MM.1S (cell line): ENCODE measurements around the gene IRF8.

ENCODE experiments used
- CTCF ChIP-seq: fragments of 300-600 bp; sonication (generic); IDR thresholded peaks from 2 replicates; pipeline ENCODE4 v1.5.1; 2016; ENCODE audit warnings: antibody characterized with exemption, low read length, mixed read lengths
- EZH2 ChIP-seq: fragments of 300-600 bp; sonication (generic); optimal IDR thresholded peaks from 2 replicates; pipeline ENCODE3; 2017; ENCODE audit warnings: low read depth, mild to moderate bottlenecking, antibody characterized with exemption, low read length, mixed read lengths
- EZH2phosphoT487 ChIP-seq: fragments of 300-600 bp; sonication (generic); IDR thresholded peaks from 2 replicates; pipeline ENCODE4 v1.6.1; 2018; ENCODE audit warnings: antibody characterized with exemption, low read length

DNA sequence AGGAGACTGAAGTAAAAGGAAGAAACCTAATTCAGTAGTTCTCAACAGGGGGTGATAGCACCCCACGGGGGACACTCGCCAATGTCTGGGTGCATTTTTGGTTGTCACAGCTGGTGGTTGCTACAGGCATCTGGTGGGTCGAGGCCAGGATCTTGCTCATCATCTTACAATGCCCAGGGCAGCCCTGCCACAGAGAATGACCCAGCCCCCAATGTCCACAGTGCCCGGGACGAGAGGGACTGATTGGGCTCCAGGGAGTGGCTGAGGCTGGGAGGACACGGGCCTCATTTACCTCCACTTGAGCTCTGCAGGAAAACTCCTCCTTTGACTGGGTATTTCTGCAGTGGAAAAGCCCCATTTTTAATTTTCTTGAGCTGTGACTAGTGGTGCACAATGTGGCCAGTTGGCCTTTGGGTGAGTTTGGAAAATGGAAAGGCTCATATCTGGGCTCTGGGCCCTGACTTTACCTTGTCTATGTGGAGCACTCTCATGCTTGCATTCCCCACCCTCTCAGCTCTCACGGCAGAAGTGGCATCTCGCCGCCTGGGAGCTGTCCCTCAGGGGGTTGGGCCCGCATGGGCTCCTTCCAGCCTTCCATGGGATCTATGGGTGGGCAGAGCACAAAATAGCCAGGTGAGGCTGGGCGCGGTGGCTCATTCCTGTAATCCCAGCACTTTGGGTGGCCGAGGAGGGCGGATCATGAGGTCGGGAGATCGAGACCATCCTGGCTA, 37.7 kb upstream of the IRF8 start:
- TF ChIP-seq CTCF = no peak
- TF ChIP-seq EZH2 = no peak
- TF ChIP-seq EZH2phosphoT487 = no peak
